GM21717 (cell line): ENCODE data around the gene MOGAT1.

Source experiments
- ATAC-seq: cut with Tn5 transposase; IDR thresholded peaks from one replicate; pipeline ENCODE4 v1.9.1; 2021; ENCODE audit warnings: mild to moderate bottlenecking, moderate library complexity; ENCODE audit not compliant: unreplicated experiment

Gene MOGAT1, protein sequence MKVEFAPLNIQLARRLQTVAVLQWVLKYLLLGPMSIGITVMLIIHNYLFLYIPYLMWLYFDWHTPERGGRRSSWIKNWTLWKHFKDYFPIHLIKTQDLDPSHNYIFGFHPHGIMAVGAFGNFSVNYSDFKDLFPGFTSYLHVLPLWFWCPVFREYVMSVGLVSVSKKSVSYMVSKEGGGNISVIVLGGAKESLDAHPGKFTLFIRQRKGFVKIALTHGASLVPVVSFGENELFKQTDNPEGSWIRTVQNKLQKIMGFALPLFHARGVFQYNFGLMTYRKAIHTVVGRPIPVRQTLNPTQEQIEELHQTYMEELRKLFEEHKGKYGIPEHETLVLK

GRCh38 chr2:222671259-222672067 is at the start of gene MOGAT1:
MOGAT1 (plus strand) TSS chr2:222671658; CDS start chr2:222671786, 128 bp downstream.
- ATAC-seq: no peak

- no peak for ATAC-seq
These were observed 49.6 kb upstream of the MOGAT1 start for GRCh38 chr2:222621893-222622292.

- no peak for ATAC-seq
These were observed 48.5 kb upstream of the MOGAT1 start for GRCh38 chr2:222622910-222623309.

- ATAC-seq: no peak
These were observed 47.6 kb upstream of the MOGAT1 start for GRCh38 chr2:222623756-222624309.

DNA sequence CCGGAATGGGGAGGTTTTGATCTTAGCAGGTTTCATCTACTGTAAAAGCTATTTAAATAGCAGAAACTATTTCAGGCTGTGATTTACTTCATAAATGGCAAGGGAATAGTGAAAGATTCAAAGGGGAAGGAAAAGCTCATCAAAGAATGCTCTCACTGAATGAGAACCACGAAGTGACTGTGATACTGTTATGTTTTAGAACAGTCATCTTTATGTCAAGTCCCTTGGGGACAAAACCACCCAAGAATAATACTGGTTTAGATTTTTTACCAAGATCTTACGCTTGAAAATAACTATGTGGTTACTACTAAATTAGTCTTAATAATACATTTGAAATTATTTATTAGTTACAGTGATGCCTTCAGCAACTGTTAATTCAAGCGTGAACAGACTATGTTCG is 43.7 kb upstream of the MOGAT1 start:
- no peak for ATAC-seq

GRCh38 chr2:222635295-222635694 is 36.2 kb upstream of the MOGAT1 start:
- ATAC-seq: no peak

- no peak for ATAC-seq
These were observed 34.4 kb upstream of the MOGAT1 start for GRCh38 chr2:222637067-222637466.

GRCh38 chr2:222641336-222641735 is 30.1 kb upstream of the MOGAT1 start:
- ATAC-seq: no peak

GRCh38 chr2:222643134-222643533 is 28.3 kb upstream of the MOGAT1 start:
- ATAC-seq: no peak

DNA sequence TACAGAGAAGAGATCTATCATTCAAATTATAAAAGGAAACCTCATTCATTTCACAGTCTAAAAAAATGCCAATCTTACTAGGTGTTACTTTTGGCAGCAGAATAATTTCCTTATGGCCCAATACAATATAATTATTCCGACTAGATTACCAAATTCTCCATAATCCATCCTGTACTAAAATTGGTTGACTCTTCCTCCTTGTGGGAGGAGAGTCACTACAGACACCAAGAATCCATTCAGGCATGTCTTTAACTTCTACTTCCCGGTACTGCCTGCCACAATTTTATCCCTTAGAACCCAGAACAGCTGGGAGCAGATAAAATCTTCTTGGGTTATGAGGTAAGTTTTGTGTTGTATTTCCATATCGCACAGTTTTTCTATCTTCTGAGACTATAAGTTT is 25.4 kb upstream of the MOGAT1 start:
- ATAC-seq: no peak

DNA sequence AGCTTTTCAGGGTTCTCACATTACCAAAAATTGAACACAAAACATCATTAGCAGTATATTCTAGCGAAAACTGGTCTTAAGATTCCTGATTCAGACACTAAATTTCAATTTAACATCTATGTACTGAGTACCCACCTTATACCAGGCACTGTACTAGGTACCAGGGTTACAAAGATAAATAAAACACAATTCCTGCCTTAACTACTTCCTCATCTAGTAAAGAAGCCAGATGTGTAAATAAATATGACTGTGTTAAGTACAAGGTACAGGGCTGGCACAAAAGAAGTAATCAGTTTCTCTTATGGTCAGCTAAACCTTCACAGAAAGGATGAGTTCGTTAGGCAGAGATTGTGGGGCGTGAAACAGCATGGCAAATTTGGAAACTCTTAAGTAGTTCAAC is 21.7 kb upstream of the MOGAT1 start:
- ATAC-seq: no peak

- ATAC-seq: no peak
These were observed 19.6 kb upstream of the MOGAT1 start for GRCh38 chr2:222651718-222652418.

GRCh38 chr2:222652491-222653255 is 18.8 kb upstream of the MOGAT1 start:
- ATAC-seq: no peak

- no peak for ATAC-seq
These were observed 18.2 kb upstream of the MOGAT1 start for GRCh38 chr2:222653280-222653679.

- ATAC-seq: peak; percentile 88
These were observed 15.5 kb upstream of the MOGAT1 start, which contains the start of gene FARSB for GRCh38 chr2:222655787-222656525. FARSB (minus strand) TSS chr2:222656092; CDS start chr2:222656073, 19 bp downstream.

GRCh38 chr2:222656526-222657446 is 14.7 kb upstream of the MOGAT1 start:
- ATAC-seq: peak; percentile 22

GRCh38 chr2:222663479-222663878 is 8.0 kb upstream of the MOGAT1 start:
- no peak for ATAC-seq

DNA sequence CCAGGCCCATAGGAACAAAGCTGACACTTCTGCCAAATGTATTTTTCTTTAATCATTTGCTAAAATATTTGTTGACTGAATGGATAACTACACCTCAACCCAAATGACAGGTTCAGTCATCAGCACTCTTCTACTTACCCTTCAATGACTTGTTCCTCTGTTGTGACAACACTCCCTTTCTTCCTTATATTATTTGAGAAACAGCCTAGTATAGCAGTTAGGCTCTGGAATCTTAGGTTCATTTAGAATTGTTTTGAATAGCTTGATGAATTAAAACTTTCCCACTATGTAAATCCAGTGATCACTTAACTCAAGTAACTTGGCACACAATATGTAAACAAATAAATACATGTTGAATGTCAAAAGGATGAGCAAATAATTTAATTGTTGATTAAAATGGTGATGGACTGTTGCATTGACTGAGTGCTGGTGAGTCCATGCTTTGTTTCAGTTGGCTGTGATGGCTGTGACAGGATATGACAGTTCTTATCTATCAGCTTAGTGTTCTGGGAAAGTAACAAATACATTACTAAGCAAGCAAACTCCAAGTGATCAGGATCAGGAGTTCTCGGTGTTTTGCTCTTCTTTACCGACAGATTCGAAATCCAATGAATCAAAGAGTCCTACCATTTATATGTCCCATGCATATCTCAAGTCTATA is 2.8 kb upstream of the MOGAT1 start:
- no peak for ATAC-seq
